Left hindlimb (tissue), 1 donor: Measurements from ENCODE around the gene TXNIP.

Experiments used
- DNase-seq: peaks from one replicate; pipeline ENCODE4 v3.0.0-alpha.2; 2018

Gene TXNIP

DNA sequence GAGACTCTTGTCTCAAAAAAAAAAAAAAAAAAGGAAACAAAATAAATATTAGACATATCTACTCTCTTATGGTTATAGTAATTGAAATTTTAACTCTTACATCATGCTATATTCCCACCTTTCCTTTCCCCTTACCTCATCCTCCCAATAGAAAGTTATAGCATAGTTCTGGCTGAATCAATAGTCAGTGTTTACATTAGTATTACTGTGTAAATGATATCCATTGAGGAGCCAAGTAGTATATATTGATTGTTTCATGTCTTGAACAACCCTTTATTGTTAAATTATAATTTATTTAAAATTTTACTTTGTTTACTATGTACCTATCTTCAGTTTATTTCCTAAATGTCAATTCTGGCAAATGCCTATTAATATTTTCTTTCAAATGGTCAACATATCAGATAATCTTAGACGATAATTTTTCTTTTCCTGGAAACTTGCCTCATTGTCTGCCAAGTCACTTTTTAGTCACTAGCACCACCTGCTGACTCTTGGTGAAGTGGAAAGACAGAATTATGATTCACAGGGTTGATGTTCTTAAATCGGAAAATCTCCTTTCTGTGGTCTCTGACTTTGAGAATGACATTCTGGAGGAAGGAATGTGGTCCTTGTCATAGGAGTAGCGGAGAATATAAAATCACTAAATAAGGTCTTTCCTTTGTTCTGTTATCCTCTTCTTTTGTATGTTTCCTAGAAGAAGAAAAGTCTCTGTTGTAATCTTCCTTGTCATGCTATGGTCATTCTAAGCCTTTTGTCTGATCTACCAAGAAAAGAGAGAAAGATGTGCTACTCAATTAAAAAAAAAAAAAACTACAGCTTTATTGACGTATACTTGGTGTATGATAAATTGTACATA lies 16.6 kb upstream of the TXNIP start:
- DNase-seq = no peak

DNA sequence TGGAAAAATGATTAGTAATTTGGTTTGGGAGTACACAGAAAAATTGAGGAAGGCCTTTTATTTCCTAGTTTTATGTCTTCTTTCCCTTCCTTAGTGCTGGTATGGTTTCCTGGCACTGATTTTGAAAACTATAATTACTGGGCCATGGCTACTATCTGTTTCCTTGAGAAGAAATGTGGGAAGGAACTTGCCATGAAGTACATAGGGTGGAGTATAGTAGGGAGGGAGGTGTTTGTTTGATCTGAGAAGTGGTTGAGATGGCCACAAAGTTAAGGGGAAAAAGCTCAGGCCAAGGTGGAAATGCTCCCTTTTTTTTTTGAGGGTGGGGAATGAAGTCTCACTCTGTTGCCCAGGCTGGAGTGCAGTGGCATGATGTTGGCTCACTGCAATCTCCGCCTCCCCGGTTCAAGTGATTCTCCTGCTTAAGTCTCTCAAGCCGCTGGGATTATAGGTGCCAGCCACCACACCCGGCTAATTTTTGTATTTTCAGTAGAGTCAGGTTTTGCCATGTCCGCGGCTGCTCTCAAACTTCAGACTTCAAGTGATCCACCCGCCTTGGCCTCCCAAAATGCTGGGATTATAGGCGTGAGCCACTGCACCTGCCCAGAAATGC lies 13.9 kb upstream of the TXNIP start:
- DNase-seq = no peak

DNA sequence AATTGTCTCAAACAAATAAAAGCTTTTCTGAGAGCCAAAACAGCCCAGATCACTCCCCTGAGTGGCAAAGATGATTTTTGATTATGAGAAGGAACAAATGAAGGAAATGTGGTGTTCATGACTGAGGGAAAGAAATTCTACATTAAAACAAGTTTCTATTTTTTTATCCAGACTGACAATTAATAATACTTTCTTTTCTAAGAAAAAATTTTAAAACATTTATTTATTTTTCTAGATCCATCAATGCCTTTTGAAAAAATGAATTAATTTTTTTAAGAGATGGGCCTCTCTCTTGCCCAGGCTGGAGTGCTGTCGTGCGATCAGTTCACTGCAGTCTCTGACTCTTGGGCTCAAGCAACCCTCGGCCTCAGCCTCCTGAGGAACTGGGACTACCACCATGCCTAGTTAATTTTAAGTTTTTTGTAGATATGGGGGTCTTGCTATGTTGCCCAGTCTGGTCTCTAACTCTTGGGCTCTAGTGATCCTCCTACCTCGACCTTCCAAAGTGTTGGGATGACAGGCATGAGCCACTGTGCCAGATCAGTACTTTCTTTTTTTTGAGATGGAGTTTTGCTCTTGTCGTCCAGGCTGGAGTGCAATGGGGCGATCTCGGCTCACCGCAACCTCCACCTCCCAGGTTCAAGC lies 11.2 kb upstream of the TXNIP start:
- no peak for DNase-seq

DNA sequence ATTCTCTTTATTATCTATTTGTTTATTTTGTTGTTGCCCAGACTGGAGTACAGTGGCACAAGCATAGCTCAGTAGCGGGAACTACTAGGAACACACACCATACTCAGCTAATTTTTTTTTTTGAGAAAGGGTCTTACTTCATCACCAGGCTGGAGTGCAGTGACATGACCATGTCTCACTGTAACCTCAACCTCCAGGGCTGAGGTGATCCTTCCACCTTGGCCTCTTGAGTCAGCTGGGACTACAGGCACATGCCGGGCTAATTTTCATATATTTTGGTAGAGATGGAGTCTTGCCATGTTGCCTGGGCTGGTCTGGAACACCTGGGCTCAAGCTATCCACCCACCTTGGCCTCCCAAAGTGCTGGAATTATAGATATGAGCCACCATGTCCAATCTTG lies 5.3 kb upstream of the TXNIP start:
- DNase-seq = no peak

DNA sequence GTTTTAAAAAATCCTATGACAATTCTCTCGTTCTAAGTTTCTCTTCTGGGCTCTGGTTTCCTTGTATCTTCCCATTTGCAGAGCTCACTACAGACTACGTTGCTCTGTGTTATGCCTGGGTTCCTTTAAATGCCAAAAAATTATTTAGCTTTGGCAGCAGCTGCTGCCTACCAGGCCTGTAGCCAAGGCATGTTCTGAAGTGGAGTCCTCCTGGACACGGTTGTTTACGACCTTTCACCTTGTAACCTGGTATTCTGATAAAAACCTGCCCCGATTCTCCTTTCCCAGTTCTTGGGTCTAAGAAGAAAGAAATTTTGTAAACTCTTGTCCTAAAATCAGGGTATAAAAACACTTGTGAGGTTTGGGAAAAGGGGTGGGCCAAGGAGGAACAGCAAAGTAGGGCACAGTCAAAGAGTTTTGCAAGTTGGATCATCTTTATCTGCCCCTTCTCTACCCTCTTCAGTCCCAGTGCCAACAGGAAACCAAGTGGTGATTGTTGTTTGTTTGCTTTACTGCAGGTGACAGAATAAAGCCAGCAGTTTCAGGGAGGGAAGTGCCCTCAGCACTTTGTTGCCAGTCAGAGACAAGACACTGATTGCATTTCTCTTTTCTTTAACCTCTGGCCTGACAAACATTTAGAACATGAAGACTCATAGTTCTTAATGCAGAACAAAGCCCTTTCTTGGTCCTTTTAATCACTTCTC lies 3.1 kb upstream of the TXNIP start:
- no peak for DNase-seq

DNA sequence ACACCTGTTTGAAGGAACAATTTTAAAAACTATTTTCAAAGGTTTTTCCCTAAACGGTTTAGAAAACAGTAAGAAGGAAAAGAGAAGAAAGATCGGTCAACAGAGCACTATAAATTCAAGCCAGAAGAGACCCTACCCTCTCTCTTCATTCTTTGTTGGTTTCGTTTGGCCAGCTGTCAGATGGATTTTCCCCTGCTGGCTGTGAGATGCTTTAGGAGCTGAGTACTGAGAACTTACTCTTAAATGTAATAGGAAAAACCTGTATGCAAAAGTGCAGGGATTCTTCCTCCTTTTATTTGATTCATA lies 1.3 kb upstream of the TXNIP start:
- DNase-seq = no peak

DNA sequence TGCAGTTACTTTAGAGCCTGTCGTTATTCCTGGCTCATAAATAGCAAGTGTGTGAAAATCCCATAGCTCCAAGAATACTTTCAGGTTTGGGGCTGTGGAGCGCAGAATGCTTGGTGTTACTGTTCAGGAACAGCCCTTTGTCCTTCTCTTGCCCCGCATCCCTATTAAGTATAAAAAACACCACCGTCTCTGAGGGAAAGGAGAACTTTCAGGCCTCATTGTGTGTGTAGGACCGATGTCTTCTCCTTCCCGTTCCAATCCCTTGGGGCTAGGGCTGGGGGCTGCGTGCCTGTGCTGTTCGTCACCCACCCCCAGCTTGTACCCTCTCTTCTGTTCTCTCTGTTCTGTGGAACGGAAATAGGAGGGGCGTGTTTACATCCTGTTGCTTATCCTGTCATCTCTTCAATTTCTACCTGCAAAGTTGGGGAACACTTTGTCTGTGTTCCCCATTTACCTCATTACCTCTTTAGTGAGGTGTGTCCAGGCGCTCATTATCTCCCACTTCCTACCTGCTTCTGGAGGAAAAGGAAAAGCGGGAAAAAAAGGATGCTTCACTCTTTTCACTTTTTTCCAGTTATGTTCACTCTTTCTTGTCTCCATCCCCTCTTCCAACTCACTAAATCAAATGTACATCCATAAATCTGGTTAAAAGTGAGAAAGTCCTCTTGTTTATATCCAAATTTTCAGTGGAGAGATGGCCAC lies 788 bp upstream of the TXNIP start:
- no peak for DNase-seq

DNA sequence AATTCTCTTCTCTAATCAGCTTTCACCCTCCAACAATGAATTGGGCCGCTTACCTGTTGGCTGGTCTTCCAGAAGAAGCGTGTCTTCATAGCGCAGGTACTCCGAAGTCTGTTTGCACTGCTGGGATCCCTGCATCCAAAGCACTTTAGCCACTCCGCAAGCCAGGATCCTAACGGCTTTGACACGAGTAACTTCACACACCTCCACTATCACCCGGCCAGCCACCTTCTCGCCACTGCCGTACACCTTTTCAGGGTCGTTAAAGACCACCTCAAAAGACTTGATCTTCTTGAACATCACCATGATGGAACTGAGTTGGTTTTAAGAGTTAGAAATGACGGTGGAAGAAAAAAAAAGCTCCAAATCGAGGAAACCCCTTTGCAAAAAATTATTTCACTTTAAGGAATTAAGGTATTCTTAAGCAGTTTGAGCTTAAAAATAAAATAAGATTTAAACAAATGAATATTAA lies 381 bp downstream of the TXNIP start:
- DNase-seq = no peak

DNA sequence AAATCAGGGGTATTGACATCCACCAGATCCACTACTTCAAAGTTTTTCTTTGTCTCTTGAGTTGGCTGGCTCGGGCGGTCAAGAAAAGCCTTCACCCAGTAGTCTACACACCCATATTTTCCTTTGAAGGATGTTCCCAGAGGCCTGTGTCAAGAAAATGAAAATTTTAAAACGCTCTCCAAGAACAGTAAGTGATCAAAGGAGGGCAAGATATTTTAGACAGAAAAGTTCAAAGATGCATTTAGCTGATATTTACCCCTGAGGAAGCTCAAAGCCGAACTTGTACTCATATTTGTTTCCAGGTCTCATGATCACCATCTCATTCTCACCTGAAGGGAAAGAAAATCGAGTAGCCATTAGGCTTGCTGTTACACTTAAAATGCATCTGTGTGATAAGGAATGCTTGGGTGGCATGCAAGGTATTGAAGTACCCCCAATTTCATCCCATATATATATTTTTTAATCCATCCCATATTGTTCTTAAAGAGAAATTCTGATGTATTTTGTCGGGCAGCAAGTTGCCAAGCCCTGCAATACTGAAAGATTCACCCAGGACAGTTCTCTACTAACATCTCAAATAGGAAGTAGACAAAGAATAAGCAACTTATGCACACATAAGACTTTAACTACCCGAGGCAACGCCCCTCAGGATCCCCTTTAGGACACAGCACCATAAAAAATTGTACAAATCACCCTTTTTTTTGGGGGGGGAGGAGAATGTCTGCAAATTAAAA lies 1.1 kb downstream of the TXNIP start:
- DNase-seq = no peak

DNA sequence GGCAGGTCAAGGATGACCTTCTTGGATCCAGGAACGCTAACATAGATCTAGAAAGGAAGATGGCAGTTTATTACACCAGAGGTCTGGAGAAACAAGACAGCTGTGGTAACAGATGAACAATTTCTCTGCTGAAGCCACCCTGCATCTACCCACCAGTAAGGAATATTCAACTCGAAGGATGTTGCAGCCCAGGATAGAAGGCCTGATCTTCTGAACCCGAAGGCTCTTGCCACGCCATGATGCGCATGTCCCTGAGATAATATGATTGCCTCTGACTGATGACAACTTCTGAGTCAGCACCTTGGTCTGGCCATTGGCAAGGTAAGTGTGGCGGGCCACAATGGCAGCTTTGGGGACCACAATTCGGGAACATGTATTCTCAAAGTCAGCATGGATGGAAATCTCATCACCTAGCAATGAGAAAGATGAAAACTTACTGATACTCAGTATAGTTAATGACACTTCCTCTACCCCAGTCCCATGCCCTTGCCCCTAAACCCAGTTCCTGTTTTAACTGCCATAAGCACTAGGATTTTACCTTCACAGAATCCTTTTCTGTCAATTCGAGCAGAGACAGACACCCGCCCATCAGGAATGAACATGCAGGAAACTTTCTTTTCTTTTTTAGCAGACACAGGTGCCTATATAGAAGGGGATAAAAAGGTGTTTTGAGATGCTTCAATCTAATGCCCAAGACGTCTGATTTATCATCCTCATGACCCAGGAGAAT lies 1.8 kb downstream of the TXNIP start:
- no peak for DNase-seq

DNA sequence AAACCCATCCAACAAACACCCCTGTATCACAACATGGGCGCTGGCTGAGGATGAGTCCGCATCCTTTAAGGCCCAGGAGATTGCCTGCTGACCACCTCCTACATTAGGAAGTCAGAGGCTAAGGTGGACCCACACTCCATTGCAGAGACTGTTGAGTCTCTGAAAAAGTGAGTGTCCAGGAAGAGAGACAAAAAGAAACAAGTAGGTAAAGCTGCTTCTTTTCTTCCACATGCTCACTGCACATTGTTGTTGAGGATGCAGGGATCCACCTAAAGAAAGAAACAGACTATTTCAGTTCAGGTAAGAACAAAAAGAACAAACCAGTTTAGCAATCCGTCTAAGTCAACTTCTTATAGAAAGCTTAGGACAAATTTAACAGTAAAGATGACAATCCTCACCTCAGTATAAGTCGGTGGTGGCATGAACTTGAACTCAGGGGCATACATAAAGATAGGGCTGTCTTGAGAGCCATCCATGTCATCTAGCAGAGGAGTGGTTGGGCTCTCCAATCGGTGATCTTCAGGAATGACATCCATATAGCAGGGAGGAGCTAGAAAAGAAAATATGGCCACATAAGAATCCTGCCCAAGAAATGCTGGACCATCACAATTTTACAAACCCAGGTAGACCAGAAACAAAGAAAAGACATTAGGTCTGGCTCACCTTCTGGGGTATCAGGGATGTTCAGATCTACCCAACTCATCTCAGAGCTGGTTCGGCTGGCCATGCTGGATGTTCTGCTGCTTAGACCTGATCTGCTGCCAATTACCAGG lies 2.6 kb downstream of the TXNIP start:
- no peak for DNase-seq

DNA sequence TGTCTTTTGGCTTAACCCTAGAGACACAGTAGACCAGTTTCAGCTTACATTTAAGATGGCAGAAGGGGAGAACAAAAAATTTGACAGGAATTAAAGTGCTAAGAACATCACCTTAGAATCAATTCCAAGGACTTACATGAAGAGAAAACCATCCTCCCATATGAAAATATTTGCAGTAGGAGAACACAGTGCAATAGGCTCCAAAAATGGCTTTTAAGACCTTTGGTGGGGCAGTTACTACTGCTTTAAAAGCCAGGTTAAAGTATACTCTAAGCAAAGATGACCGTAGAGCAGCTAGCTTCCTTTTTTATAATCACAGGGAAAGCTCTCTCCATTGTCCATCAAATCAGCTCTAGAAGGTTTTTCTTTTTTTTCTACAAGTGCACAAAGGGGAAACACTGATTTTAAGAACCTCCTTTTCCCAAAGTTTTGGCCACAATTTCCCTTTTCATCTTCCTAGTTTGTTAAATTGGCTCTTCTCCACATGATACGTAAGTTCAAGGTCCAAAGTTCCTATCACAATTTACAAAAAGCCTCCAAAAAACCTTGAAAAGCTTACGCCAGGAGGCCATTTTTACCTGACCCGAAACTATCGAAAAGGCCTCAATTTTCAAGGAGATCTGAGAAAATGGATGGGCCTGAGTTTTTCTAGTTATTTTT lies 3.3 kb downstream of the TXNIP start:
- DNase-seq = no peak

DNA sequence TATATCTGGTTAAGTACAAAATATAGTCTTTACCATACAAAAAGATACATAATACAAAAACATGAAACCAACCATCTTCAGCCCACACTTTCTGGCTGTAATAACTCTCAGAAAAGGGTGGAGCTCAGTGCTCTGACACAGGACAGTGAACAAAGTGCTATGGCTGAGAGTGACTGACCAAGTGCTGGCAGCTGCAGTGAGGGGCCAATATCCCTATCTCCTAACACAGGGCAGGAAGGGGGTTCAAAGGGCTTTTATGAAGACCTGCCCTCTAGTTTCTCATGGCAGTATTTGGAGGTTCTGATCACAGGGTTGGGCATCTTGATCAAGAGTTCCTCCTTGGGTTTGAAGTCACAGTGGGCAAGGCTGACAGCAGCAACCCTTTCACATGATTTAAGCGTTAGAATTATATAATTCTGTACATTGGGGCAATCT lies 3.9 kb downstream of the TXNIP start:
- DNase-seq = no peak

DNA sequence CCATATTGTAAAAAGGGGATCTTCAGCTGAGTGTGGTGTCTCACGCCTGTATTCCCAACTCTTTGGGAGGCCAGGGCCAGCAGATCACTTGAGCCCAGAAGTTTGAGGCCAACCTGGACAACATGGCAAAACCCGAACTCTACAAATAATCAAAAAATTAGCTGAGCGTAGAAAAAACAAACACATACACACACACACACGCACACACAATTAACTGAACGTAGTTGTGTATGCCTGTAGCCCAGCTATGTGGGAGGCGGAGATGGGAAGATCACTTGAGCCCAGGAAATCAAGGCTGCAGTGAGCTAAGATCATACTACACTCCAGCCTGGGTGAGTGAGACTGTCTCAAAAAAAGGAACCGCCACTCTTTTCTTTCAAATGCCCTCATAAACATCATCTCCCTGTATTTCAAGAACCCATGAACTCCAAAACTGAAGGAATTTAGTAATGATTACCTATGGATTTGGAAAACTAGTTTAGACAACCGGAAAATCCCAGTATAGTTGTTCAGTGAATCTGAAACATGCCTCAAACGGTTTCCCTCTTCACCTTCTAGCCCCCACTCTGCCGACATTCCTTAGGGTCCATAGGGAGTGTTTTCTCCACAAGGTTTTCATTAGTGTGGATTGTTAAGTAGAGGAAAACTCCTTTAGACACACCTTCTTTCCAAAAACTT lies 4.5 kb downstream of the TXNIP start:
- no peak for DNase-seq

DNA sequence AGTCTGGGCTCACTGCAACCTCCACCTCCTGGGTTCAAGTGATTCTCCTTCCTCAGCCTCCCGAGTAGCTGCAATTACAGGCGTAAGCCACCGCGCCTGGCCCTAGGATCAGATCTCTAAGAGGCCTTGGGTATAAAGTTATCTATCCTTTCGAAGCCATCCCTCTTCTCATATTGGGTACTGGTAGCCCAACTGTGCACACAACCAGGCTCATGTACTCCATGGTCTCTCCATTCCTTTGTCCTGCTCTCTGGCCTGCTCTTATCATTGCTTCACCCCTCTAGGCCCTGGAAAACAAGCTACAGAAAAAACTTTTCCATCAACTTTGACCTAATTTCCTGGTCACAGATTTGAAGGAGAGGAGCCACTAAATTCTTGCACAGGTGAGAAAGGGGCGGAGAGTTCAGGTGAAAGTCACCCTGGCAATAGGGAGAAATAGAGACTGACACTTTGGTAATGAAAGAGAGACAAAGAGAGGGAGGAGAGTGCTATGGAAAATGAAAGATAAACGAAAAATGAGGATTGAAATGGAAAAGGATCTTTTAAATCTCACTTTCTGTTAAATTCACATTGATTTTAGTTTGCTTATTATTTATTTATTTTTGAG lies 6.0 kb downstream of the TXNIP start:
- no peak for DNase-seq

DNA sequence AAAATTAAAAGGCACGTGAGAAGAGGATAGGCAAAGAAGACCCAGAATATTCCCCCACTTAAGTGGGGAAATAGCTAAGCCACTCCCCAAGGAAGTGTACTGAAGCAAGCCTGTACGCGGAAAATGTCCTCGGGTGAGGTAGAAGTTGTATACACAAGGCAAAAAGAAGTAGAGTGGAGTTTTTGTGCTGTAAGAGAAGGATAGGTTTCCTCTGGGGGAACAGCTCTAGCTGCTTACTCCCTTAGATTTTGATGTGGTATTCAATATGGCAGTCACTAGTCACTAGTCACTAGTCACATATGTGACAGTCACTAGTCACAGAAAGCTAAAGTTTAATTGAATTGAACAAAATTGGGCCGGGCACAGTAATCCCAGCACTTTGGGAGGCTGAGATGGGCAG lies 7.6 kb downstream of the TXNIP start:
- DNase-seq = no peak

DNA sequence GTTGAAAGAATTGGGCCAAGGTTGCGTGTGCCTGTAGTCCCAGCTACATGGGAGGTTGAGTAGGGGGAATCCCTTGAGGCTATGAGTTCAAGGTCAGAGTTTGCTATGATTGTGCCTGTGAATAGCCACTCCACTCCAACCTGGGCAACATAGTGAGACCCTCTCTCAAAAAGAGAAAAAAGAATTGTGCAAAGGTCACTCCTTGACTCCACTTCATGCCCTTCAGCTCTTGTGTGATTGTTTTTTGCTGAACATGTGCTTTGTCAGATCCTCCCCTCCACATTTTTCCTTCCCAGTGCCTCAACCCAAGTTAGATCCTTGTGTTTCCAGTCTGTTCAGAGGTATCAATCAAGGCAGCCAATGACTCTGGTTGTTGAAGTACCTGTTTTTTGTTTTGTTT lies 8.5 kb downstream of the TXNIP start:
- DNase-seq = no peak

DNA sequence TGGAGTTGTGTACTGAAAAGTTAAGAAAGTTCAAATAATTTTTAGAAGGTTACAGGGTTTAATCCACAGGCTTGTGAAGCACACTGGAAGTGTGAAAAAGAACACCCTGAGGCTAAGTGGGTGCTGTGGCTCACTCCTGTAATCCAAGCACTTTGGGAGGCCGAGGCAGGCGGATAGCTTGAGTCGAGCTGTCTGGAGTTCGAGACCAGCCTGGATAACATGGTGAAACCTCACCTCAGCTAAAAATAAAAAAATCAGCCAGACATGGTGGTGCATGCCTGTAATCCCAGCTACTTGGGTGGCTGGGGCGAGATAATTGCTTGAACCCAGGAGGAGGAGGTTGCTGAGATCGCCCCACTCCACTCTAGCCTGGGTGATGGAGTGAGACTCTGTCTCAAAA lies 9.8 kb downstream of the TXNIP start:
- DNase-seq = no peak
